PC-9 (cell line): ENCODE measurements around the gene SNX11. TPM values are rescaled to one million over a fixed set of nuclear protein-coding genes. Genes with fewer than 3 reads are reported as not detected.

Experiments used
- BruUV-seq: library from RNA; stranded (reverse); fragments of 400-500 nt; replicated peaks from 2 replicates; lab custom pipeline; 2021; lab: Mats Ljungman, UMichigan
- CTCF ChIA-PET: fragments of 300-600 bp; sonication (Branson Sonifier 250); formaldehyde crosslinking; loops from one replicate; lab custom pipeline; 2022; ENCODE audit warnings: antibody characterized with exemption; lab: Charles Lee
- POLR2A ChIA-PET: fragments of 300-600 bp; sonication (Branson Sonifier 250); formaldehyde crosslinking; loops from one replicate; lab custom pipeline; 2022; ENCODE audit warnings: antibody characterized with exemption; ENCODE audit not compliant: unreplicated experiment; lab: Charles Lee
- DNase-seq, 2 experiments: peaks; one replicate each; pipeline versions ENCODE4 v3.0.0 to v3.0.0-alpha.2; 2015 to 2022; ENCODE audit warnings: mixed read lengths in 1 of 2
- H2AFZ ChIP-seq: fragments of 200-600 bp; sonication (generic); 2 replicates; pipeline ENCODE4 v1.8.1; 2017; ENCODE audit warnings: antibody characterized with exemption
- H3F3A ChIP-seq: fragments of 200-600 bp; sonication (generic); 2 replicates; pipeline ENCODE4 v1.8.1; 2017; ENCODE audit warnings: antibody characterized with exemption, mild to moderate bottlenecking, low read depth; ENCODE audit not compliant: insufficient read depth
- H3K27ac ChIP-seq: fragments of 200-600 bp; sonication (generic); 2 replicates; pipeline ENCODE4 v1.6.1; 2016; ENCODE audit warnings: mixed run types
- H3K27me3 ChIP-seq: fragments of 200-600 bp; sonication (generic); 2 replicates; pipeline ENCODE4 v1.6.1; 2016; ENCODE audit warnings: low read depth, mixed run types; ENCODE audit not compliant: insufficient read depth
- H3K36me3 ChIP-seq: fragments of 200-600 bp; sonication (generic); 2 replicates; pipeline ENCODE4 v1.6.1; 2016; ENCODE audit warnings: low read depth, mixed run types
- H3K4me1 ChIP-seq: fragments of 200-600 bp; sonication (generic); replicated peaks from 2 replicates; pipeline ENCODE4 v1.6.1; 2016; ENCODE audit warnings: mixed run types; ENCODE audit not compliant: insufficient read depth
- H3K4me2 ChIP-seq: fragments of 200-600 bp; sonication (generic); 2 replicates; pipeline ENCODE4 v1.6.1; 2017; ENCODE audit warnings: mixed run types
- H3K4me3 ChIP-seq: fragments of 200-600 bp; sonication (generic); 2 replicates; pipeline ENCODE4 v1.6.1; 2016; ENCODE audit warnings: mixed run types
- H3K79me2 ChIP-seq: fragments of 200-600 bp; sonication (generic); 2 replicates; pipeline ENCODE4 v1.6.1; 2017; ENCODE audit warnings: low read depth, mixed run types
- H3K9me2 ChIP-seq: fragments of 200-600 bp; sonication (generic); 2 replicates; pipeline ENCODE4 v1.8.1; 2017; ENCODE audit warnings: mild to moderate bottlenecking; ENCODE audit not compliant: insufficient read depth
- H3K9me3 ChIP-seq: fragments of 200-600 bp; sonication (generic); 2 replicates; pipeline ENCODE4 v1.8.1; 2016; ENCODE audit warnings: low read depth; ENCODE audit not compliant: insufficient read depth
- H4K20me1 ChIP-seq: fragments of 200-600 bp; sonication (generic); 2 replicates; pipeline ENCODE4 v1.8.1; 2017; ENCODE audit not compliant: insufficient read depth
- CTCF ChIP-seq: fragments of 200-600 bp; sonication (generic); conservative IDR thresholded peaks from 2 replicates; pipeline ENCODE4 v1.6.1; 2017; ENCODE audit warnings: mixed run types, antibody characterized with exemption, mild to moderate bottlenecking, moderate library complexity
- EZH2 ChIP-seq: fragments of 200-600 bp; sonication (generic); IDR thresholded peaks from 2 replicates; pipeline ENCODE4 v1.8.0; 2017; ENCODE audit warnings: antibody characterized with exemption, low read depth
- intact Hi-C: fragments of 100-400 bp; cut with micrococcal nuclease; formaldehyde crosslinking; loops from one replicate; pipeline ENCODE4 v1.10.0; 2022; ENCODE audit not compliant: unreplicated experiment
- total RNA-seq: library from RNA; stranded (reverse); gene quantifications from 2 replicates; pipeline ENCODE4 v1.2.3, GENCODE V29; 2021

The SNX11 gene
- total RNA-seq, 1 experiment from 2014 or later, result 16.0 TPM

- Histone ChIP-seq H3K4me2 (peak overlapping the region; percentile 79), H2AFZ (peak overlapping the region; percentile 95), H3K36me3 (peaks cover 5% of the 10 kb centered on the region; the same call in 1 of the 2 replicates), H3K79me2 (peaks cover 57% of the 10 kb centered on the region), H3K27ac (peak overlapping the region; percentile 71), H4K20me1 (peaks cover 45% of the 10 kb centered on the region), H3K27me3 (no peaks in the 10 kb centered on the region), H3K9me2 (no peaks in the 10 kb centered on the region), H3K4me1 (peaks cover 25% of the 10 kb centered on the region), H3F3A (peaks cover 47% of the 10 kb centered on the region), H3K4me3 (peak overlapping the region; percentile 89), H3K9me3 (0 out of 2 replicates have a peak, but pooled peaks cover 4% of the 10 kb centered on the region)
- CTCF ChIA-PET, result no interaction called here
- POLR2A ChIA-PET, result interaction anchor here (1.0 kb wide), 1 partner anchor 9 kb away, joined by 4 read pairs; no protein-coding TSS in a partner anchor
- DNase-seq, result peak in 1 of 2 experiments; percentile 58
- intact Hi-C loops, result loop anchor here (5.0 kb wide), 1 partner anchor 53 kb away; the partner anchor contains the start of gene NFE2L1
- TSS peak; percentile 48 for BruUV-seq
- TF ChIP-seq EZH2 (no peak), CTCF (no peak)
Observed at GRCh38 chr17:48100160-48100559, 7.4 kb upstream of the SNX11 start.

GRCh38 chr17:48100591-48101011, 7.0 kb upstream of the SNX11 start:
- Histone ChIP-seq H3K4me1 (peaks cover 25% of the 10 kb centered on the region), H2AFZ (peak overlapping the region; percentile 95), H3F3A (peaks cover 44% of the 10 kb centered on the region), H3K9me2 (no peaks in the 10 kb centered on the region), H3K9me3 (0 out of 2 replicates have a peak, but pooled peaks cover 4% of the 10 kb centered on the region), H3K27me3 (no peaks in the 10 kb centered on the region), H3K27ac (peak overlapping the region; percentile 71), H3K36me3 (0 out of 2 replicates have a peak, but pooled peaks cover under 1% of the 10 kb centered on the region), H4K20me1 (peaks cover 41% of the 10 kb centered on the region), H3K79me2 (peaks cover 52% of the 10 kb centered on the region), H3K4me2 (peak overlapping the region; percentile 79), H3K4me3 (peak overlapping the region; percentile 89)
- DNase-seq, result peak; percentile 73 to 77
- ChIA-PET CTCF (interaction anchor here (0.6 kb wide), 1 partner anchor 18 kb away, joined by 7 read pairs; no protein-coding TSS in a partner anchor), POLR2A (interaction anchor here (0.6 to 1.0 kb wide), 4 partner anchors 10 to 804 kb away, joined by 3 to 6 read pairs (median 4); no protein-coding TSS in a partner anchor)
- BruUV-seq, result no TSS peak
- intact Hi-C loops, result loop anchor here (5.0 kb wide), 1 partner anchor 53 kb away; the partner anchor contains the start of gene NFE2L1
- no peak for TF ChIP-seq EZH2
- TF ChIP-seq CTCF, result no peak

GRCh38 chr17:48101012-48101720, 6.4 kb upstream of the SNX11 start, which contains the start of gene CBX1:
Gene CBX1, minus strand, starts transcription at chr17:48101478. Its CDS starts 24,474 bp downstream, at chr17:48077004.
- Histone ChIP-seq H3K27me3 (no peaks in the 10 kb centered on the region), H2AFZ (peak within 1 kb of the TSS; percentile 95), H3F3A (peaks cover 44% of the 10 kb centered on the region), H3K27ac (peak within 1 kb of the TSS; percentile 71), H3K4me2 (peak within 1 kb of the TSS; percentile 79), H3K9me3 (0 out of 2 replicates have a peak, but pooled peaks cover 4% of the 10 kb centered on the region), H4K20me1 (peaks cover 35% of the 10 kb centered on the region), H3K79me2 (peaks cover 47% of the 10 kb centered on the region), H3K4me3 (peak within 1 kb of the TSS; percentile 89), H3K36me3 (no peaks in the 10 kb centered on the region), H3K9me2 (no peaks in the 10 kb centered on the region), H3K4me1 (peaks cover 25% of the 10 kb centered on the region)
- POLR2A ChIA-PET, result interaction anchor here (0.6 to 0.7 kb wide), 3 partner anchors 51 to 803 kb away, joined by 3 to 6 read pairs (median 4); no protein-coding TSS in a partner anchor
- intact Hi-C loops, result loop anchor here (5.0 kb wide), 1 partner anchor 54 kb away; the partner anchor contains the start of gene NFE2L1
- no TSS peak for BruUV-seq
- CTCF ChIA-PET, result interaction anchor here (0.6 kb wide), 1 partner anchor 18 kb away, joined by 7 read pairs; no protein-coding TSS in a partner anchor
- DNase-seq, result peak; percentile 83 to 94
- TF ChIP-seq EZH2 (no peak), CTCF (no peak)
